HEK293T (cell line): ENCODE measurements around the gene PDS5A.
"Not testable (repeated sequence)": the region's sequence is repeated elsewhere in the genome, so short reads cannot be mapped to it uniquely, and the experiment has no call there.

Source experiments
- BHLHE40 ChIP-seq: fragments of 450-650 bp; IDR thresholded peaks from 2 replicates; pipeline ENCODE4 v1.6.1; 2016; ENCODE audit warnings: mild to moderate bottlenecking, moderate library complexity, borderline replicate concordance
- ELF4 ChIP-seq: fragments of 450-650 bp; IDR thresholded peaks from 2 replicates; pipeline ENCODE4 v1.6.1; 2017; ENCODE audit warnings: antibody characterized with exemption
- FOXA1 ChIP-seq: fragments of 450-650 bp; IDR thresholded peaks from 2 replicates; pipeline ENCODE4 v1.6.1; 2016; ENCODE audit warnings: mild to moderate bottlenecking
- FOXK2 ChIP-seq: fragments of 450-650 bp; IDR thresholded peaks from 2 replicates; pipeline ENCODE4 v1.6.1; 2016; ENCODE audit warnings: mild to moderate bottlenecking
- FOXM1 ChIP-seq: fragments of 450-650 bp; IDR thresholded peaks from 2 replicates; pipeline ENCODE4 v1.6.1; 2017; ENCODE audit warnings: mild to moderate bottlenecking, borderline replicate concordance
- L3MBTL2 ChIP-seq: fragments of 450-650 bp; conservative IDR thresholded peaks from 2 replicates; pipeline ENCODE4 v1.6.1; 2016; ENCODE audit warnings: mild to moderate bottlenecking
- SP1 ChIP-seq: fragments of 450-650 bp; IDR thresholded peaks from 2 replicates; pipeline ENCODE4 v1.6.1; 2017
- ZNF384 ChIP-seq: fragments of 450-650 bp; IDR thresholded peaks from 2 replicates; pipeline ENCODE4 v1.6.1; 2016
- TF ChIP-seq, protein P1 (sequence below): fragments of 450-650 bp; IDR thresholded peaks from 2 replicates; pipeline ENCODE4 v1.6.1; 2016

DNA sequence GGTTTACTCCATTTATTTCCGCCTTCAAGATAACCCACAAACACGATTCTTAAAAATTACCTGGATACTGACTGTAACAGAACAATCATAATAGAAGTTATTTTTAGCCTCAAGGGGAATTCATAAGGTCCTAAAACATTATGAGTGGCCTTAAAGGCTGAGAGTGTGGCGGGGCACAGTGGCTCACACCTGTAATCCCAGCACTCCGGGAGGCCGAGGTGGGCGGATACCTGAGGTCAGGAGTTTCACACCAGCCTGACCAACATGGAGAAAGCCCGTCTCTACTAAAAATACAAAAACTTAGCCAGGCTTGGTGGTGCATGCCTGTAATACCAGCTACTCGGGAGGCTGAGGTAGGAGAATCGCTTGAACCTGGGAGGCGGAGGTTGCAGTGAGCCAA lies 33.5 kb downstream of the PDS5A start:
- TF ChIP-seq BHLHE40, ELF4, SP1, FOXA1, ZNF384, L3MBTL2, FOXK2, FOXM1: not testable (repeated sequence)
- TF ChIP-seq, protein P1, sequence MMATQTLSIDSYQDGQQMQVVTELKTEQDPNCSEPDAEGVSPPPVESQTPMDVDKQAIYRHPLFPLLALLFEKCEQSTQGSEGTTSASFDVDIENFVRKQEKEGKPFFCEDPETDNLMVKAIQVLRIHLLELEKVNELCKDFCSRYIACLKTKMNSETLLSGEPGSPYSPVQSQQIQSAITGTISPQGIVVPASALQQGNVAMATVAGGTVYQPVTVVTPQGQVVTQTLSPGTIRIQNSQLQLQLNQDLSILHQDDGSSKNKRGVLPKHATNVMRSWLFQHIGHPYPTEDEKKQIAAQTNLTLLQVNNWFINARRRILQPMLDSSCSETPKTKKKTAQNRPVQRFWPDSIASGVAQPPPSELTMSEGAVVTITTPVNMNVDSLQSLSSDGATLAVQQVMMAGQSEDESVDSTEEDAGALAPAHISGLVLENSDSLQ = not testable (repeated sequence)
